Mononuclear cell (primary cell): ENCODE data around the gene FAIM. TPM values are rescaled to one million over a fixed set of nuclear protein-coding genes. Genes with fewer than 3 reads are reported as not detected.
"Not testable (repeated sequence)": the region's sequence is repeated elsewhere in the genome, so short reads cannot be mapped to it uniquely, and the experiment has no call there.

Experiments used
- H3K27me3 ChIP-seq: 2 replicates; pipeline ENCODE4 v1.6.0; 2011; ENCODE audit warnings: low read length, control low read depth; ENCODE audit not compliant: insufficient read depth
- H3K4me1 ChIP-seq: 2 replicates; pipeline ENCODE4 v1.5.1; 2011; ENCODE audit warnings: mild to moderate bottlenecking, low read length, control low read depth; ENCODE audit not compliant: insufficient read depth
- H3K4me3 ChIP-seq: 2 replicates; pipeline ENCODE4 v1.5.1; 2011; ENCODE audit warnings: mild to moderate bottlenecking, low read length, moderate library complexity
- H3K9me3 ChIP-seq: 2 replicates; pipeline ENCODE4 v1.5.1; 2011; ENCODE audit warnings: low read depth, mild to moderate bottlenecking, control low read depth, low read length
- total RNA-seq: library from RNA; depleted of rRNA; stranded (reverse); fragments of >200 nt; gene quantifications from one replicate; pipeline ENCODE4 v1.2.3, GENCODE V29; 2012

Gene FAIM
- total RNA-seq, 1 donor = 2.5 TPM

DNA sequence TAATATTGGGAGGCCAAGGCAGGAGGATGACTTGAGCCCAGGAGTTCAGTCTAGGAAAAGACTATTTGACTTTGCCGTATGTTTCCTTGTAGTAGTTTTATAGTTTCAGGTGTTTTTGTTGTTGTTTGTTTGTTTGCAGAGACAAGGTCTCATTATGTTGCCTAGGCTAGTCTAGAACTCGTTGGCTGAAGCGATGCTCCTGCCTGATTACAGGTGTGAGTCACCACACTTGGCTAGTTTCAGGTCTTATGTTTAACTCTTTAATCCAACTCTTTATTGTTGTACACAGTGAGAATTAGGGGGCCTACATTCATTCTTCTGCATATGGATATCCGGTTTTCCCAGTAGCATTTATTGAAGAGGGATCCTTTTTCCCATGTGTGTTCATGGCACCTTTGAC, 32.0 kb downstream of the FAIM start:
- H3K27me3 ChIP-seq = no peaks in the 10 kb centered on the region

DNA sequence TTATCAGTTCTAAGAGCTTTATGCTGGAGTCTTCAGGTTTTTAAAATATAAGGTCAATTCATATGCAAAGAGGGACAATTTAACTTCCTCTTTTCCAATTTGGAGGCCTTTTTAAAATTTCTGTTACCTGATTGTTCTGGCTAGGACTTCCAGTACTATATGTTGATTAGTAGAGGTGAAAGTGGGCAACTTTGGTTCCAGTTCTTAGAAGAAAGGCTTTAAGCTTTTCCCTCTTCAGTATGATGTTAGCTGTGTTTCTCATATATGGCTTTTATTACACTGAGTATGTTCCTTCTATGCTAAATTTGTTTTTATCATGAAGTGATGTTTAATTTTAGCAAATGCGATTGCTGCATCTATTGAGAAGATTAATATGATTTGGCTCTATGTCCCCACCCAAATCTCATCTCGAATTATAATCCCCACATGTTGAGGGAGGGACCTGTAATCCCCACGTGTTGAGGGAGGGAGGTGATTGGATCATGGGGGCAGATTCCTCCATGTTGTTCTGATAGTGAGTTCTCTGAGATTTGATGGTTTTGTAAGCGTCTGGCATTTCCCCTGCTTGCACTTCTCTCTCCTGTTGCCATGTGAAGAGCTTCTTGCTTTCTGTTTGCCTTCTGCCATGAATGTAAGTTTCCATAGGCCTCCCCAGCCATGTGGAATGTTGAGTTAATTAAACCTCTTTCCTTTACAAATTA, 33.8 kb downstream of the FAIM start:
- no peaks in the 10 kb centered on the region for H3K4me1 ChIP-seq
- H3K4me3 ChIP-seq = no peak overlapping the region
- peaks cover 35% of the 10 kb centered on the region for H3K9me3 ChIP-seq
- H3K27me3 ChIP-seq = no peaks in the 10 kb centered on the region

More for the DNA sequence above, 32.0 kb downstream of the FAIM start:
- no peaks in the 10 kb centered on the region for H3K4me1 ChIP-seq
- H3K4me3 ChIP-seq = no peak overlapping the region
- H3K9me3 ChIP-seq = peaks cover 24% of the 10 kb centered on the region

GRCh38 chr3:138642927-138643253, 34.3 kb downstream of the FAIM start:
- Histone ChIP-seq H3K4me1 (no peaks in the 10 kb centered on the region), H3K9me3 (peaks cover 35% of the 10 kb centered on the region)

GRCh38 chr3:138646008-138646407, 37.4 kb downstream of the FAIM start:
- H3K4me3 ChIP-seq = no peak overlapping the region
- H3K9me3 ChIP-seq = peaks cover 35% of the 10 kb centered on the region
- no peaks in the 10 kb centered on the region for H3K27me3 ChIP-seq
- H3K4me1 ChIP-seq = no peaks in the 10 kb centered on the region

More at GRCh38 chr3:138642927-138643253, 34.3 kb downstream of the FAIM start:
- H3K27me3 ChIP-seq = no peaks in the 10 kb centered on the region
- H3K4me3 ChIP-seq = no peak overlapping the region

- Histone ChIP-seq H3K4me1 (no peaks in the 10 kb centered on the region), H3K27me3 (no peaks in the 10 kb centered on the region), H3K4me3 (no peak overlapping the region), H3K9me3 (peaks cover 35% of the 10 kb centered on the region)
Observed at GRCh38 chr3:138646513-138646912, 37.9 kb downstream of the FAIM start.

- Histone ChIP-seq H3K4me3 (no peak overlapping the region), H3K27me3 (no peaks in the 10 kb centered on the region), H3K4me1 (no peaks in the 10 kb centered on the region), H3K9me3 (peaks cover 25% of the 10 kb centered on the region)
Observed at GRCh38 chr3:138649134-138649533, 40.6 kb downstream of the FAIM start.

DNA sequence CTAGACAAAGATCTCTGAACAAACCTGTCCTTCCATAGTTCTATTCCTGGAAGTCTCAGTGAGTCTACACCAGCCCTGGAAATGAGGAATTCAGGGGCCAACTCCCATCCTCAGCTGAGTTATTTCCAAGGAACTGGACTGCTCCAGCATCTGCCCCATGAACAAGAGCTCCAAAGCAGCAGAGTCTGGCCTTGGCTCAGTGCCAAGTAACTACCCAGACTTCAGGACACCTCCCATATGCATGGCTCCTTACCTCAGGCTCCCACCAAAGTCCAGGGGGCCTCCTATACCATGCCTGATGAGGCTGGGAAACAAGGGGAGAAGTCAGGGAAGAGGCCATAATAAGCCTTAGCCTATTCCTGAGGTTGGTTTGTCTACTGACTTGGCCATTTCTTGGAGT, 45.0 kb downstream of the FAIM start:
- Histone ChIP-seq H3K4me3 (no peak overlapping the region), H3K27me3 (no peaks in the 10 kb centered on the region), H3K4me1 (no peaks in the 10 kb centered on the region), H3K9me3 (no peaks in the 10 kb centered on the region)

DNA sequence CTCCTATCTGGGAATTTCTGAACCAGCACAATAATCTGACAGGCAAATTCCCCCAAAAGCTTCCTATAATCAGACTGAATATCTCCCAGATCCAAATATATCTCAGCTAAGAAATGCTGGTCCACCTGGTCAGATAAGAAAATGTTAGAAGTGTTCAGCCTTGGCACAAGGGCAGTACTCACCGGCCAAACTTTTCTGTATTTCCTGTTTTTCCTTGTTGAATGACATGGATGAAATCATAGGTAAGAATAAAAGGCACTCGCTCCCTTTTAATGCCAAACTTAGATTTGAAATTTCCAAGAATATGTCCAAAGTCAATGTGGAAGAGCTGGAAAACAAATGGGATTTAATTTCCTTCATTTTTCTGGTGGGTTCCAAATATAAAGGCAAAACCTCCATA, 48.9 kb downstream of the FAIM start:
- no peaks in the 10 kb centered on the region for H3K4me1 ChIP-seq
- H3K4me3 ChIP-seq = no peak overlapping the region
- H3K27me3 ChIP-seq = no peaks in the 10 kb centered on the region
- no peaks in the 10 kb centered on the region for H3K9me3 ChIP-seq

GRCh38 chr3:138668107-138668506, 59.5 kb downstream of the FAIM start:
- H3K27me3 ChIP-seq = no peaks in the 10 kb centered on the region
- H3K9me3 ChIP-seq = no peaks in the 10 kb centered on the region
- no peaks in the 10 kb centered on the region for H3K4me1 ChIP-seq
- no peak overlapping the region for H3K4me3 ChIP-seq

- no peaks in the 10 kb centered on the region for H3K4me1 ChIP-seq
- no peaks in the 10 kb centered on the region for H3K27me3 ChIP-seq
- H3K9me3 ChIP-seq = peaks cover 4% of the 10 kb centered on the region
- H3K4me3 ChIP-seq = no peak overlapping the region
Observed at GRCh38 chr3:138670407-138670806, 61.8 kb downstream of the FAIM start.

GRCh38 chr3:138673641-138674530, 65.3 kb downstream of the FAIM start:
- Histone ChIP-seq H3K4me3 (no peak overlapping the region), H3K27me3 (no peaks in the 10 kb centered on the region), H3K9me3 (peaks cover 17% of the 10 kb centered on the region), H3K4me1 (no peaks in the 10 kb centered on the region)

GRCh38 chr3:138675393-138675792, 66.8 kb downstream of the FAIM start:
- Histone ChIP-seq H3K9me3 (peaks cover 17% of the 10 kb centered on the region), H3K4me1 (no peaks in the 10 kb centered on the region), H3K27me3 (no peaks in the 10 kb centered on the region), H3K4me3 (no peak overlapping the region)

GRCh38 chr3:138678086-138678485, 69.5 kb downstream of the FAIM start:
- Histone ChIP-seq H3K4me1 (no peaks in the 10 kb centered on the region), H3K27me3 (no peaks in the 10 kb centered on the region), H3K9me3 (peaks cover 17% of the 10 kb centered on the region), H3K4me3 (no peak overlapping the region)

GRCh38 chr3:138678874-138679392, 70.4 kb downstream of the FAIM start:
- Histone ChIP-seq H3K4me3 (no peak overlapping the region), H3K4me1 (no peaks in the 10 kb centered on the region), H3K27me3 (no peaks in the 10 kb centered on the region), H3K9me3 (peaks cover 17% of the 10 kb centered on the region)

DNA sequence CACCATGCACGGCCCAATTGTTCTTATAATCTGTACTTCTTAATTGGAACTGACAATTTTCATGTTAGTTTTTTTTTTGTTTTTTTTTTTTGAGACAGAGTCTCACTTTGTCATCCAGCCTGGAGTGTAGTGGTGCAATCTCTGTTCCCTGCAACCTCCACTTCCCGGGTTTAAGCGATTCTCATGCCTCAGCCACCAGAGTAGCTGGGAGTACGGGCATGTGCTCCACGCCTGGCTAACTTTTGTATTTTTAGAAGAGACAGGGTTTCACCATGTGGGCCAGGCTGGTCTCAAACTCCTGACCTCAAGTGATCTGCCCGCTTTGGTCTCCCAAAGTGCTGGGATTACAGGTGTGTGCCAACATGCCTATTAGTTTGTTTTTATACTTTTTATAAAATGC, 72.4 kb downstream of the FAIM start:
- H3K4me1 ChIP-seq, H3K4me3 ChIP-seq, H3K9me3 ChIP-seq, H3K27me3 ChIP-seq: not testable (repeated sequence)
